Duodenal mucosa (tissue), 2 donors: ENCODE data around the gene EBF3.

Experiments
- H3K27ac ChIP-seq: one replicate; pipeline ENCODE4 v1.7.0; 2013; ENCODE audit warnings: low read depth, low read length
- H3K27me3 ChIP-seq, 2 donors: one replicate each; pipeline ENCODE4 v1.7.0; 2013; ENCODE audit warnings: low read length in 2 of 2, control low read depth in 1 of 2; ENCODE audit not compliant: insufficient read depth in 2 of 2, control insufficient read depth in 1 of 2
- H3K36me3 ChIP-seq, 2 donors: one replicate each; pipeline ENCODE4 v1.7.0; 2013; ENCODE audit warnings: low read length in 2 of 2, control low read depth in 1 of 2; ENCODE audit not compliant: insufficient read depth in 2 of 2, control insufficient read depth in 1 of 2
- H3K4me1 ChIP-seq, 2 donors: one replicate each; pipeline ENCODE4 v1.7.0; 2013; ENCODE audit warnings: low read length in 2 of 2, control low read depth in 1 of 2; ENCODE audit not compliant: insufficient read depth in 2 of 2, control insufficient read depth in 1 of 2
- H3K4me3 ChIP-seq, 2 donors: one replicate each; pipeline ENCODE4 v1.7.0; 2013; ENCODE audit warnings: low read length in 2 of 2, low read depth in 1 of 2
- H3K9ac ChIP-seq, 2 donors: one replicate each; pipeline ENCODE4 v1.7.0; 2013; ENCODE audit warnings: low read length in 2 of 2, low read depth in 1 of 2
- H3K9me3 ChIP-seq, 2 donors: one replicate each; pipeline ENCODE4 v1.7.0; 2013; ENCODE audit warnings: low read length in 2 of 2, control low read depth in 1 of 2; ENCODE audit not compliant: control insufficient read depth in 1 of 2

Gene EBF3

GRCh38 chr10:129966370-129966888 lies 2.4 kb upstream of the EBF3 start:
- Histone ChIP-seq H3K27ac (no peak overlapping the region), H3K27me3 (peaks cover 80 to 84% of the 10 kb centered on the region in 2 donors), H3K4me3 (no peak overlapping the region), H3K9me3 (no peaks in the 10 kb centered on the region), H3K9ac (no peak overlapping the region), H3K36me3 (no peaks in the 10 kb centered on the region), H3K4me1 (peaks cover 5 to 8% of the 10 kb centered on the region in 2 donors)

- Histone ChIP-seq H3K4me3 (no peak overlapping the region), H3K9ac (no peak overlapping the region), H3K36me3 (no peaks in the 10 kb centered on the region), H3K9me3 (no peaks in the 10 kb centered on the region), H3K27me3 (peaks cover 83 to 88% of the 10 kb centered on the region in 2 donors), H3K4me1 (peaks cover 5 to 8% of the 10 kb centered on the region in 2 donors), H3K27ac (no peak overlapping the region)
Observed at GRCh38 chr10:129965959-129966358, 1.9 kb upstream of the EBF3 start.

- no peak overlapping the region for H3K27ac ChIP-seq
- no peak overlapping the region for H3K9ac ChIP-seq
- peaks cover 85 to 88% of the 10 kb centered on the region in 2 donors for H3K27me3 ChIP-seq
- H3K36me3 ChIP-seq: no peaks in the 10 kb centered on the region
- H3K9me3 ChIP-seq: no peaks in the 10 kb centered on the region
- no peak overlapping the region for H3K4me3 ChIP-seq
- peaks cover 5 to 8% of the 10 kb centered on the region in 2 donors for H3K4me1 ChIP-seq
Observed at GRCh38 chr10:129965425-129965808, 1.3 kb upstream of the EBF3 start.

- no peaks in the 10 kb centered on the region for H3K9me3 ChIP-seq
- peaks cover 5 to 8% of the 10 kb centered on the region in 2 donors for H3K4me1 ChIP-seq
- no peaks in the 10 kb centered on the region for H3K36me3 ChIP-seq
- H3K9ac ChIP-seq: no peak overlapping the region
- H3K27ac ChIP-seq: no peak overlapping the region
- peaks cover 85 to 88% of the 10 kb centered on the region in 2 donors for H3K27me3 ChIP-seq
- H3K4me3 ChIP-seq: no peak overlapping the region
Observed at GRCh38 chr10:129964611-129965424, 744 bp upstream of the EBF3 start.

- Histone ChIP-seq H3K4me1 (peaks cover 3 to 5% of the 10 kb centered on the region in 2 donors), H3K9me3 (no peaks in the 10 kb centered on the region), H3K27me3 (peaks cover 83 to 86% of the 10 kb centered on the region in 2 donors), H3K36me3 (no peaks in the 10 kb centered on the region), H3K27ac (no peak overlapping the region), H3K9ac (no peak overlapping the region), H3K4me3 (peak overlapping the region; percentile 55 to 60)
Observed at GRCh38 chr10:129962872-129963640, 1.0 kb downstream of the EBF3 start.

- H3K9me3 ChIP-seq: no peaks in the 10 kb centered on the region
- H3K27me3 ChIP-seq: peaks cover 83 to 86% of the 10 kb centered on the region in 2 donors
- H3K4me1 ChIP-seq: peaks cover 3 to 5% of the 10 kb centered on the region in 2 donors
- peak overlapping the region; percentile 55 to 60 for H3K4me3 ChIP-seq
- H3K27ac ChIP-seq: no peak overlapping the region
- H3K9ac ChIP-seq: no peak overlapping the region
- no peaks in the 10 kb centered on the region for H3K36me3 ChIP-seq
Observed at GRCh38 chr10:129962031-129962871, 1.8 kb downstream of the EBF3 start.

GRCh38 chr10:129961157-129961701 lies 2.8 kb downstream of the EBF3 start:
- Histone ChIP-seq H3K9me3 (no peaks in the 10 kb centered on the region), H3K27me3 (peaks cover 83 to 86% of the 10 kb centered on the region in 2 donors), H3K27ac (no peak overlapping the region), H3K36me3 (no peaks in the 10 kb centered on the region), H3K4me1 (peaks cover 3 to 5% of the 10 kb centered on the region in 2 donors), H3K9ac (no peak overlapping the region), H3K4me3 (no peak overlapping the region)

- Histone ChIP-seq H3K9ac (no peak overlapping the region), H3K27ac (no peak overlapping the region), H3K4me1 (peaks cover 3 to 5% of the 10 kb centered on the region in 2 donors), H3K27me3 (peaks cover 83 to 86% of the 10 kb centered on the region in 2 donors), H3K36me3 (no peaks in the 10 kb centered on the region), H3K4me3 (no peak overlapping the region), H3K9me3 (no peaks in the 10 kb centered on the region)
Observed at GRCh38 chr10:129960481-129961156, 3.5 kb downstream of the EBF3 start.
